ACC112 (cell line): ENCODE data around the gene TRAP1.

Source experiments
- H2AFZ ChIP-seq: fragments of 200-600 bp; sonication (generic); one replicate; pipeline ENCODE4 v1.6.0; 2017; ENCODE audit warnings: antibody characterized with exemption, low read length; ENCODE audit not compliant: unreplicated experiment
- H3K27ac ChIP-seq: fragments of 200-600 bp; sonication (generic); 2 replicates; pipeline ENCODE4 v1.5.1; 2014; ENCODE audit warnings: low read depth, mild to moderate bottlenecking, antibody characterized with exemption, low read length, moderate library complexity
- H3K27me3 ChIP-seq: fragments of 200-600 bp; sonication (generic); 2 replicates; pipeline ENCODE4 v1.6.1; 2014; ENCODE audit warnings: mild to moderate bottlenecking, antibody characterized with exemption, low read length, moderate library complexity, mixed read lengths; ENCODE audit not compliant: insufficient read depth
- H3K36me3 ChIP-seq: fragments of 200-600 bp; sonication (generic); 2 replicates; pipeline ENCODE4 v1.6.1; 2016; ENCODE audit warnings: mild to moderate bottlenecking, antibody characterized with exemption, low read length, moderate library complexity, mixed read lengths; ENCODE audit not compliant: insufficient read depth
- H3K4me1 ChIP-seq: fragments of 200-600 bp; sonication (generic); one replicate; pipeline ENCODE4 v1.6.1; 2016; ENCODE audit warnings: low read length, mixed read lengths; ENCODE audit not compliant: insufficient read depth, unreplicated experiment, control insufficient read depth
- H3K4me3 ChIP-seq: fragments of 200-600 bp; sonication (generic); 2 replicates; pipeline ENCODE4 v1.5.1; 2014; ENCODE audit warnings: mild to moderate bottlenecking, low read depth, low read length
- H3K79me2 ChIP-seq: fragments of 200-600 bp; sonication (generic); one replicate; pipeline ENCODE4 v1.6.0; 2016; ENCODE audit warnings: low read length; ENCODE audit not compliant: control insufficient read depth, unreplicated experiment, insufficient read depth

The TRAP1 gene

GRCh38 chr16:3737181-3737580 lies 19.9 kb upstream of the TRAP1 start:
- no peaks in the 10 kb centered on the region for H3K4me1 ChIP-seq
- no peak overlapping the region for H3K27ac ChIP-seq
- H3K36me3 ChIP-seq: peaks cover 28% of the 10 kb centered on the region
- no peaks in the 10 kb centered on the region for H3K79me2 ChIP-seq
- H3K4me3 ChIP-seq: no peak overlapping the region
- H3K27me3 ChIP-seq: no peaks in the 10 kb centered on the region
- no peak overlapping the region for H2AFZ ChIP-seq

GRCh38 chr16:3736116-3736515 lies 18.8 kb upstream of the TRAP1 start:
- Histone ChIP-seq H3K27me3 (no peaks in the 10 kb centered on the region), H3K27ac (no peak overlapping the region), H3K79me2 (no peaks in the 10 kb centered on the region), H3K36me3 (peaks cover 24% of the 10 kb centered on the region), H2AFZ (no peak overlapping the region), H3K4me3 (no peak overlapping the region), H3K4me1 (no peaks in the 10 kb centered on the region)

GRCh38 chr16:3735541-3735940 lies 18.2 kb upstream of the TRAP1 start:
- Histone ChIP-seq H3K27ac (no peak overlapping the region), H3K4me3 (no peak overlapping the region), H3K36me3 (peaks cover 22% of the 10 kb centered on the region), H2AFZ (no peak overlapping the region), H3K79me2 (no peaks in the 10 kb centered on the region), H3K27me3 (no peaks in the 10 kb centered on the region), H3K4me1 (no peaks in the 10 kb centered on the region)

DNA sequence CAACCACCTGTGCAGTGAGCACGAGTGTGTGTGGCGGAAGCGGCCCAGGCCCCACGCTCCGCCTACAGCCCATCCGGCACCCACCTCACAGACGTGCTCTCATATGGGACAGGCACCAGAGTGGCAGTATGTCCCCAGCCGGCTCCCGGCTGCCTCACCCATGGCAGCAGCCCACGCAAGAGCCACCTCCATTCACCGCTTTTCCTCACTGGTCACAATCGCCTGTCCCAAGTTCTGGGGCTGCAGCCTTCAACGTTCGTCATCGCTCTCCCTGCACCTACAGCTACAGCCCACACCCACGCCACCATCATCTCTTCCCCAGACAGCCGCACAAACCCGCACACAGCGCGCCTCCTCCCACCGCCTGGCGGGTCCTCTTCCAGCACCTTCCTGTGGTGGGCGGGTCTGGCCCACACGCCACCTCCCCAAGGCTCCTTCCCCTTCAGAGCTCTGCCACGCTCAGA lies 17.5 kb upstream of the TRAP1 start:
- peaks cover 22% of the 10 kb centered on the region for H3K36me3 ChIP-seq
- H3K79me2 ChIP-seq: no peaks in the 10 kb centered on the region
- H2AFZ ChIP-seq: no peak overlapping the region
- H3K27me3 ChIP-seq: no peaks in the 10 kb centered on the region
- H3K4me3 ChIP-seq: no peak overlapping the region
- H3K4me1 ChIP-seq: no peaks in the 10 kb centered on the region
- H3K27ac ChIP-seq: no peak overlapping the region

- H3K36me3 ChIP-seq: peaks cover 19% of the 10 kb centered on the region
- no peak overlapping the region for H3K27ac ChIP-seq
- H3K4me3 ChIP-seq: no peak overlapping the region
- no peaks in the 10 kb centered on the region for H3K27me3 ChIP-seq
- H2AFZ ChIP-seq: no peak overlapping the region
- no peaks in the 10 kb centered on the region for H3K4me1 ChIP-seq
- no peaks in the 10 kb centered on the region for H3K79me2 ChIP-seq
These were observed 16.9 kb upstream of the TRAP1 start for GRCh38 chr16:3734084-3734757.

DNA sequence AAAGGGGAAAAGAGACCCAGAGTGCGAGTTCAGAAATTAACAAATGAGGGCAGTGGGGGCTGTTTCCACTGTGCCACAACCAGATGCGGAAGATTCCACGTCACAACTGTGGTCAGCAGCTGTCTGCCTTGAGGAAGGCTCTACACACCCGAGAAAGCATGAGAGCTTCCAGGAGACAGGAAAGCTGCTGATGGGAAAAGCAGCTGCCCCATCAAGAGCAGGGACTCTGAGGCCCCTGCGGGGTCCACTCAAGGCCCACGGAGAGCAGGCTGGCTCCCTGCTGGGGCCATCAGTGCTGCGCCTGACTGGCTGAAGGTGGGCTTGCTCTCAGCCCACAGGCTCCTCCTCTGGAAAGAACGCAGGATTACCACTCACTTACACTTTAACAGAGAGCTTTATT lies 14.8 kb upstream of the TRAP1 start:
- no peaks in the 10 kb centered on the region for H3K27me3 ChIP-seq
- H3K4me3 ChIP-seq: no peak overlapping the region
- H3K36me3 ChIP-seq: peaks cover 22% of the 10 kb centered on the region
- H2AFZ ChIP-seq: no peak overlapping the region
- no peak overlapping the region for H3K27ac ChIP-seq
- no peaks in the 10 kb centered on the region for H3K4me1 ChIP-seq
- H3K79me2 ChIP-seq: no peaks in the 10 kb centered on the region

GRCh38 chr16:3731126-3731935 lies 14.0 kb upstream of the TRAP1 start:
- Histone ChIP-seq H3K27ac (no peak overlapping the region), H3K27me3 (no peaks in the 10 kb centered on the region), H3K4me3 (no peak overlapping the region), H3K4me1 (no peaks in the 10 kb centered on the region), H3K79me2 (no peaks in the 10 kb centered on the region), H2AFZ (no peak overlapping the region), H3K36me3 (peaks cover 16% of the 10 kb centered on the region)

DNA sequence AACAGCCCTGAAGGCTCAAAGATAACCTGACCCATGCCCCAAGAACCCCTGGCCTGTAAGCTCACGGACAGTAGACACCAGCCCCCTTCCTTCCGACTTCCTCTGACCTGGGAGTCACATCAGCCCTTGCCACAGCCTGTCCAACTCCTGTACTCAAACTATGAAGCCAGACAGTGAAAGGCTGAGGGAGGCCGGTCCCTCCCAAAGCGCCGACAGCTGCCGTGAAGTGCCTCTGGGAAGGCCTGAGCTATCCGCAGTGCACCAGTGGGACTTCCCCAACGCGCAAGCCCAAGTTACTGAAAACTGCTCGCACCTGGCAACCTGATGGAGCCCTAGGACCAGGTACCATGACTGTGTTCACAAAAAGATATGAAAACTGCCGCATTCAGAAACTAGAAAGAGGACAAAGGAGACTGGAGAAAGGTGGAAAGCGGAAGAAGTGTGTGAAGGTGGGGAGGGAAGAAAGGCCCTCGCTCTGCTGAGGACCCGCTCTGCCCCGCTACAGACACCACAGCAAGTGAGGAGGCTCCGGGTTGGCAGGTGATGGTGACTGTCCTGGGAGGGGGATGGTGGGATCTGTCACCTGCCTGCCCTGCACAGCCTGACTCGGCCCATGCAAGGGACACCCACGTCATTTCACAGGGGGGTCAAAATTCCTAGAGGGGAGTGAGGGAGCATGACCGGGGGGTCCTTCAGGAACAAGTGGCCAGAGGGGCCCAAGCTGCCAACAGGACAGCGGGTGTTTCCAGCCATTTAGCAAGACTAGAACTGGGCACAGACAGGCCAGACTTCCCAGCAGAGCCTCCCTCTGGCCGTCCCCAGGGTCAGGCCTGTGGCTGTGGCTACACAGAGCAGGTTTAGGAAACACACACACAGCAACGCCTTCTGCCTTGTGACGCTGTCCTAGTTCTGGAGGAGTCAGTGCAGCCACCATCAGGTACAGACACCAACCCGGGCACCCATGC lies 13.1 kb upstream of the TRAP1 start:
- H3K4me3 ChIP-seq: no peak overlapping the region
- H3K79me2 ChIP-seq: no peaks in the 10 kb centered on the region
- H2AFZ ChIP-seq: no peak overlapping the region
- no peaks in the 10 kb centered on the region for H3K27me3 ChIP-seq
- no peak overlapping the region for H3K27ac ChIP-seq
- no peaks in the 10 kb centered on the region for H3K4me1 ChIP-seq
- H3K36me3 ChIP-seq: peaks cover 8% of the 10 kb centered on the region; the same call in 1 of the 2 replicates

GRCh38 chr16:3729161-3730112 lies 12.1 kb upstream of the TRAP1 start:
- no peaks in the 10 kb centered on the region for H3K79me2 ChIP-seq
- peaks cover 8% of the 10 kb centered on the region; the same call in 1 of the 2 replicates for H3K36me3 ChIP-seq
- H3K4me1 ChIP-seq: no peaks in the 10 kb centered on the region
- no peak overlapping the region for H2AFZ ChIP-seq
- H3K4me3 ChIP-seq: no peak overlapping the region
- no peak overlapping the region for H3K27ac ChIP-seq
- H3K27me3 ChIP-seq: no peaks in the 10 kb centered on the region
